ENCODE measurements around the gene CD93.

DNA sequence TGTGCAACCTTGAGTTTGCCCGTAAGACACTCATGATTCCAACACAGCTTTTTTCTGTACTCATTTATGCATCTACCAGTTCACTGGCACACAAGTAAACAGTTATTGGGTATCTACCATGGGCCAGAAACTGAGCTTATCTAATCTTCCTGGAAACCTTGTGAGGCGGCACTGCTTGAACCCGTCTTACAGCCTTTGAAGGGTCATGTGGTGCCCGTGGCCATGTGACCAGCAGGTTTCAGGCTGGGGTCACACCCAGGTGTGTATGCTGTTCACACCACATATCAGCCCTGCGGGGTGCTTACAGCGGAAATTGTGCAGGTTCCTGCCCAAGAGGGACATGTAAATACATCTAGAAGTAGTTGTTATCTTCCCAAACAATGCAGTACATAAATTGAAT lies 42.7 kb downstream of the CD93 start:
- TF ChIP-seq, protein P1, sequence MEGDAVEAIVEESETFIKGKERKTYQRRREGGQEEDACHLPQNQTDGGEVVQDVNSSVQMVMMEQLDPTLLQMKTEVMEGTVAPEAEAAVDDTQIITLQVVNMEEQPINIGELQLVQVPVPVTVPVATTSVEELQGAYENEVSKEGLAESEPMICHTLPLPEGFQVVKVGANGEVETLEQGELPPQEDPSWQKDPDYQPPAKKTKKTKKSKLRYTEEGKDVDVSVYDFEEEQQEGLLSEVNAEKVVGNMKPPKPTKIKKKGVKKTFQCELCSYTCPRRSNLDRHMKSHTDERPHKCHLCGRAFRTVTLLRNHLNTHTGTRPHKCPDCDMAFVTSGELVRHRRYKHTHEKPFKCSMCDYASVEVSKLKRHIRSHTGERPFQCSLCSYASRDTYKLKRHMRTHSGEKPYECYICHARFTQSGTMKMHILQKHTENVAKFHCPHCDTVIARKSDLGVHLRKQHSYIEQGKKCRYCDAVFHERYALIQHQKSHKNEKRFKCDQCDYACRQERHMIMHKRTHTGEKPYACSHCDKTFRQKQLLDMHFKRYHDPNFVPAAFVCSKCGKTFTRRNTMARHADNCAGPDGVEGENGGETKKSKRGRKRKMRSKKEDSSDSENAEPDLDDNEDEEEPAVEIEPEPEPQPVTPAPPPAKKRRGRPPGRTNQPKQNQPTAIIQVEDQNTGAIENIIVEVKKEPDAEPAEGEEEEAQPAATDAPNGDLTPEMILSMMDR (IDR thresholded peaks at IDR 0.05; ENCODE audit: insufficient read depth, low read depth, low read length) = no peak
- no peak for TF ChIP-seq EZH2 (IDR thresholded peaks at IDR 0.05; ENCODE audit: insufficient read depth, low read length)

All from astrocyte (in vitro differentiated cells and primary cell).